AG10803 (cell line): ENCODE measurements around the gene MAP2K1.

ENCODE experiments used
- DNase-seq: peaks from one replicate; pipeline ENCODE4 v3.0.0; 2010; ENCODE audit warnings: low read depth
- H3K4me3 ChIP-seq: 2 replicates; pipeline ENCODE4 v1.5.1; 2011; ENCODE audit warnings: mild to moderate bottlenecking, low read length, control low read depth
- CTCF ChIP-seq: conservative IDR thresholded peaks from 2 replicates; pipeline ENCODE4 v1.5.1; 2011; ENCODE audit warnings: mild to moderate bottlenecking, low read length, control low read depth, inconsistent platforms

The MAP2K1 gene

GRCh38 chr15:66399276-66399675 lies 12.6 kb downstream of the MAP2K1 start:
- no peak for TF ChIP-seq CTCF
- H3K4me3 ChIP-seq, result no peak overlapping the region
- no peak for DNase-seq

GRCh38 chr15:66400351-66400774 lies 13.7 kb downstream of the MAP2K1 start:
- no peak for TF ChIP-seq CTCF
- no peak for DNase-seq

GRCh38 chr15:66401130-66402021 lies 14.7 kb downstream of the MAP2K1 start:
- TF ChIP-seq CTCF, result peak; percentile 23
- no peak overlapping the region for H3K4me3 ChIP-seq
- DNase-seq, result no peak

More at GRCh38 chr15:66400351-66400774, 13.7 kb downstream of the MAP2K1 start:
- H3K4me3 ChIP-seq, result no peak overlapping the region

- DNase-seq, result no peak
- H3K4me3 ChIP-seq, result no peak overlapping the region
- no peak for TF ChIP-seq CTCF
These were observed 16.1 kb downstream of the MAP2K1 start for GRCh38 chr15:66402761-66403284.

- no peak overlapping the region for H3K4me3 ChIP-seq
- DNase-seq, result no peak
- no peak for TF ChIP-seq CTCF
These were observed 16.6 kb downstream of the MAP2K1 start for GRCh38 chr15:66403323-66403722.

- no peak for DNase-seq
- H3K4me3 ChIP-seq, result no peak overlapping the region
- no peak for TF ChIP-seq CTCF
These were observed 17.4 kb downstream of the MAP2K1 start for GRCh38 chr15:66404122-66404521.

- DNase-seq, result no peak
- no peak for TF ChIP-seq CTCF
- no peak overlapping the region for H3K4me3 ChIP-seq
These were observed 17.8 kb downstream of the MAP2K1 start for GRCh38 chr15:66404532-66404931.
